GM12801 (cell line): Measurements from ENCODE around the gene KRTAP19-4.

Source experiments
- CTCF ChIP-seq: IDR thresholded peaks from one replicate; pipeline ENCODE4 v1.5.1; 2011; ENCODE audit warnings: control low read depth; ENCODE audit not compliant: insufficient read length; ENCODE audit errors: extremely low read depth

KRTAP19-4 gene

GRCh38 chr21:30486180-30486579 is 10.8 kb downstream of the KRTAP19-4 start:
- TF ChIP-seq CTCF, result no peak

- TF ChIP-seq CTCF, result no peak
Observed at GRCh38 chr21:30482130-30482529, 14.8 kb downstream of the KRTAP19-4 start.

- TF ChIP-seq CTCF, result no peak
Observed at GRCh38 chr21:30480145-30480544, 16.8 kb downstream of the KRTAP19-4 start, which contains the start of gene KRTAP19-1. TSS of gene KRTAP19-1 (minus strand) at chr21:30480367. CDS start at chr21:30480317, 50 bp downstream.

GRCh38 chr21:30479259-30479658 is 17.7 kb downstream of the KRTAP19-4 start:
- TF ChIP-seq CTCF, result no peak

GRCh38 chr21:30478004-30478403 is 19.0 kb downstream of the KRTAP19-4 start:
- no peak for TF ChIP-seq CTCF

- no peak for TF ChIP-seq CTCF
Observed at GRCh38 chr21:30468900-30469714, 27.9 kb downstream of the KRTAP19-4 start.

- no peak for TF ChIP-seq CTCF
Observed at GRCh38 chr21:30463713-30464112, 33.3 kb downstream of the KRTAP19-4 start.
